H9 (cell line): ENCODE results near the gene TCN2. TPM values are rescaled to one million over a fixed set of nuclear protein-coding genes. Genes with fewer than 3 reads are reported as not detected.

Experiments
- DNase-seq: peaks from one replicate; pipeline ENCODE4 v3.0.0-alpha.2; 2017
- H2AFZ ChIP-seq: one replicate; pipeline ENCODE4 v1.6.1; 2013; ENCODE audit warnings: mild to moderate bottlenecking, low read length, control low read depth, moderate library complexity
- H2AK5ac ChIP-seq: 2 replicates; pipeline ENCODE4 v1.6.1; 2013; ENCODE audit warnings: low read length, control low read depth, mixed read lengths; ENCODE audit not compliant: insufficient read length
- H2BK120ac ChIP-seq: one replicate; pipeline ENCODE4 v1.6.1; 2013; ENCODE audit warnings: low read depth, mild to moderate bottlenecking, low read length, control low read depth, inconsistent platforms; ENCODE audit not compliant: poor library complexity, severe bottlenecking
- H2BK12ac ChIP-seq: 2 replicates; pipeline ENCODE4 v1.6.1; 2013; ENCODE audit warnings: low read length, control low read depth, mixed read lengths, low read depth; ENCODE audit not compliant: insufficient read length
- H2BK15ac ChIP-seq: 2 replicates; pipeline ENCODE4 v1.6.1; 2013; ENCODE audit warnings: low read depth, low read length, control low read depth
- H2BK20ac ChIP-seq: one replicate; pipeline ENCODE4 v1.6.1; 2013; ENCODE audit warnings: low read depth, mild to moderate bottlenecking, low read length, control low read depth, inconsistent platforms; ENCODE audit not compliant: poor library complexity, severe bottlenecking
- H2BK5ac ChIP-seq: 2 replicates; pipeline ENCODE4 v1.6.1; 2013; ENCODE audit warnings: low read length, control low read depth, mixed read lengths; ENCODE audit not compliant: insufficient read length
- H3K14ac ChIP-seq: 2 replicates; pipeline ENCODE4 v1.6.1; 2013; ENCODE audit warnings: low read length, control low read depth; ENCODE audit not compliant: insufficient read depth
- H3K18ac ChIP-seq: 2 replicates; pipeline ENCODE4 v1.6.1; 2013; ENCODE audit warnings: low read depth, mild to moderate bottlenecking, mixed read lengths, low read length, control low read depth; ENCODE audit not compliant: insufficient read length
- H3K23ac ChIP-seq: 2 replicates; pipeline ENCODE4 v1.6.1; 2013; ENCODE audit warnings: low read length, control low read depth, mixed read lengths, low read depth; ENCODE audit not compliant: insufficient read length
- H3K23me2 ChIP-seq: 2 replicates; pipeline ENCODE4 v1.6.1; 2013; ENCODE audit warnings: low read depth, mild to moderate bottlenecking, mixed read lengths, low read length, control low read depth; ENCODE audit not compliant: insufficient read length, poor library complexity, severe bottlenecking
- H3K27ac ChIP-seq: 2 replicates; pipeline ENCODE4 v1.5.1; 2013; ENCODE audit warnings: low read length, control low read depth, mixed read lengths, low read depth; ENCODE audit not compliant: insufficient read length
- H3K27me3 ChIP-seq: 2 replicates; pipeline ENCODE4 v1.6.1; 2013; ENCODE audit warnings: low read length, control low read depth, inconsistent platforms; ENCODE audit not compliant: insufficient read depth
- H3K4ac ChIP-seq: 2 replicates; pipeline ENCODE4 v1.6.1; 2013; ENCODE audit warnings: low read depth, mild to moderate bottlenecking, control low read depth, inconsistent platforms, low read length, moderate library complexity
- H3K4me1 ChIP-seq: 2 replicates; pipeline ENCODE4 v1.6.1; 2013; ENCODE audit warnings: low read length, control low read depth, inconsistent platforms; ENCODE audit not compliant: insufficient read depth
- H3K4me2 ChIP-seq: 2 replicates; pipeline ENCODE4 v1.6.1; 2013; ENCODE audit warnings: low read length, control low read depth, mixed read lengths; ENCODE audit not compliant: insufficient read length, insufficient read depth
- H3K56ac ChIP-seq: 2 replicates; pipeline ENCODE4 v1.6.1; 2013; ENCODE audit warnings: low read depth, mild to moderate bottlenecking, mixed read lengths, low read length, control low read depth; ENCODE audit not compliant: insufficient read length
- H3K79me1 ChIP-seq: 2 replicates; pipeline ENCODE4 v1.6.1; 2013; ENCODE audit warnings: low read depth, mild to moderate bottlenecking, moderate library complexity, low read length, control low read depth, inconsistent platforms; ENCODE audit not compliant: insufficient read depth, poor library complexity, severe bottlenecking
- H3K79me2 ChIP-seq: 2 replicates; pipeline ENCODE4 v1.6.1; 2013; ENCODE audit warnings: low read length, control low read depth, inconsistent platforms; ENCODE audit not compliant: insufficient read depth
- H3K9ac ChIP-seq: 2 replicates; pipeline ENCODE4 v1.6.1; 2013; ENCODE audit warnings: low read length, control low read depth, mixed read lengths; ENCODE audit not compliant: insufficient read length; ENCODE audit errors: extremely low read depth
- H3K9me3 ChIP-seq: one replicate; pipeline ENCODE4 v1.6.1; 2013; ENCODE audit warnings: low read depth, low read length, inconsistent platforms; ENCODE audit not compliant: control insufficient read depth
- H3T11ph ChIP-seq: one replicate; pipeline ENCODE4 v1.6.1; 2013; ENCODE audit warnings: mild to moderate bottlenecking, low read length, control low read depth, inconsistent platforms
- H4K20me1 ChIP-seq: one replicate; pipeline ENCODE4 v1.6.1; 2013; ENCODE audit not compliant: control insufficient read depth, insufficient read length, insufficient read depth
- H4K5ac ChIP-seq: 2 replicates; pipeline ENCODE4 v1.6.1; 2013; ENCODE audit warnings: low read depth, mild to moderate bottlenecking, mixed read lengths, low read length, control low read depth; ENCODE audit not compliant: insufficient read length
- H4K8ac ChIP-seq: replicated peaks from 2 replicates; pipeline ENCODE4 v1.6.1; 2013; ENCODE audit warnings: low read length, control low read depth, mixed read lengths, low read depth; ENCODE audit not compliant: insufficient read length
- H4K91ac ChIP-seq: 2 replicates; pipeline ENCODE4 v1.6.1; 2013; ENCODE audit warnings: low read depth, mild to moderate bottlenecking, moderate library complexity, mixed read lengths, low read length, control low read depth; ENCODE audit not compliant: insufficient read length
- H3K27ac Mint-ChIP-seq, 3 experiments: 2 replicates in 2 of 3; 3 replicates in 1 of 3; pipeline ENCODE4 v1.8.0; 2020 to 2021; ENCODE audit warnings: mixed read lengths in 3 of 3, mild to moderate bottlenecking in 1 of 3, moderate library complexity in 1 of 3
- H3K27me3 Mint-ChIP-seq: 2 replicates; pipeline ENCODE4 v1.8.0; 2021; ENCODE audit warnings: low read depth, mild to moderate bottlenecking, moderate library complexity, mixed read lengths
- H3K36me3 Mint-ChIP-seq, 3 experiments: 2 replicates in 2 of 3; 3 replicates in 1 of 3; pipeline ENCODE4 v1.8.0; 2020 to 2021; ENCODE audit warnings: low read depth in 3 of 3, mixed read lengths in 3 of 3; ENCODE audit not compliant: insufficient read depth in 1 of 3
- H3K4me1 Mint-ChIP-seq, 2 experiments: 2 replicates each; pipeline ENCODE4 v1.8.0; 2020; ENCODE audit warnings: mixed read lengths in 2 of 2
- H3K4me3 Mint-ChIP-seq, 2 experiments: 2 replicates in 1 of 2; 3 replicates in 1 of 2; pipeline ENCODE4 v1.8.0; 2020 to 2021; ENCODE audit warnings: mild to moderate bottlenecking in 2 of 2, mixed read lengths in 2 of 2, moderate library complexity in 1 of 2
- H3K9me3 Mint-ChIP-seq, 2 experiments: 2 replicates in 1 of 2; 3 replicates in 1 of 2; pipeline ENCODE4 v1.8.0; 2020; ENCODE audit warnings: mild to moderate bottlenecking in 2 of 2, mixed read lengths in 2 of 2, moderate library complexity in 1 of 2
- WGBS: extraction: QIAGEN DNeasy Blood & Tissue Kit; methylation state at CpG from one replicate; pipeline ENCODE4 v1.1.7; 2013; ENCODE audit warnings: missing lambda C conversion rate, low lambda C conversion rate, mixed read lengths; ENCODE audit not compliant: insufficient read length; ENCODE audit errors: extremely low coverage; 5-methylcytosine and 5-hydroxymethylcytosine counted together
- total RNA-seq: library from RNA; stranded (reverse); gene quantifications from 2 replicates; pipeline ENCODE4 v1.2.1, GENCODE V29; 2021
- TF ChIP-seq, protein P1 (sequence below): fragments of 200-600 bp; sonication (generic); conservative IDR thresholded peaks from 3 replicates; pipeline ENCODE4 v1.8.0; 2021; ENCODE audit warnings: antibody characterized with exemption, mild to moderate bottlenecking

Gene TCN2
- total RNA-seq, 1 experiment from 2014 or later = 42.2 TPM

GRCh38 chr22:30649430-30650007, 42.5 kb downstream of the TCN2 start:
- peak; percentile 43 for DNase-seq
- H3K4me1 Mint-ChIP-seq = peaks cover 28% of the 10 kb centered on the region in 2 experiments
- H3K4ac ChIP-seq = no peak overlapping the region
- no peak overlapping the region for H3K9ac ChIP-seq
- no peaks in the 10 kb centered on the region; the same call in 1 of the 2 replicates for H3K4me1 ChIP-seq
- H3K56ac ChIP-seq = no peak overlapping the region
- no peak overlapping the region for H3T11ph ChIP-seq
- no peaks in the 10 kb centered on the region for H4K20me1 ChIP-seq
- no peak overlapping the region for H2AK5ac ChIP-seq
- no peak overlapping the region for H3K18ac ChIP-seq
- H3K23ac ChIP-seq = no peak overlapping the region
- no peak overlapping the region for H3K27ac Mint-ChIP-seq
- H3K4me2 ChIP-seq = no peak overlapping the region
- H4K91ac ChIP-seq = no peak overlapping the region
- no peak overlapping the region for H2BK120ac ChIP-seq
- TF ChIP-seq, protein P1, sequence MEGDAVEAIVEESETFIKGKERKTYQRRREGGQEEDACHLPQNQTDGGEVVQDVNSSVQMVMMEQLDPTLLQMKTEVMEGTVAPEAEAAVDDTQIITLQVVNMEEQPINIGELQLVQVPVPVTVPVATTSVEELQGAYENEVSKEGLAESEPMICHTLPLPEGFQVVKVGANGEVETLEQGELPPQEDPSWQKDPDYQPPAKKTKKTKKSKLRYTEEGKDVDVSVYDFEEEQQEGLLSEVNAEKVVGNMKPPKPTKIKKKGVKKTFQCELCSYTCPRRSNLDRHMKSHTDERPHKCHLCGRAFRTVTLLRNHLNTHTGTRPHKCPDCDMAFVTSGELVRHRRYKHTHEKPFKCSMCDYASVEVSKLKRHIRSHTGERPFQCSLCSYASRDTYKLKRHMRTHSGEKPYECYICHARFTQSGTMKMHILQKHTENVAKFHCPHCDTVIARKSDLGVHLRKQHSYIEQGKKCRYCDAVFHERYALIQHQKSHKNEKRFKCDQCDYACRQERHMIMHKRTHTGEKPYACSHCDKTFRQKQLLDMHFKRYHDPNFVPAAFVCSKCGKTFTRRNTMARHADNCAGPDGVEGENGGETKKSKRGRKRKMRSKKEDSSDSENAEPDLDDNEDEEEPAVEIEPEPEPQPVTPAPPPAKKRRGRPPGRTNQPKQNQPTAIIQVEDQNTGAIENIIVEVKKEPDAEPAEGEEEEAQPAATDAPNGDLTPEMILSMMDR = no peak; the same call in 2 of the 3 replicates
- no CpG with 5 or more reads among the region's 7 CpGs for WGBS
- H2AFZ ChIP-seq = no peak overlapping the region
- H4K5ac ChIP-seq = no peak overlapping the region
- no peaks in the 10 kb centered on the region for H3K9me3 ChIP-seq
- H3K27me3 Mint-ChIP-seq = no peaks in the 10 kb centered on the region; the same call in 1 of the 2 replicates
- H2BK15ac ChIP-seq = no peak overlapping the region
- H3K27me3 ChIP-seq = no peaks in the 10 kb centered on the region
- no peak overlapping the region for H3K14ac ChIP-seq
- H3K23me2 ChIP-seq = no peaks in the 10 kb centered on the region
- H2BK5ac ChIP-seq = no peak overlapping the region
- H2BK20ac ChIP-seq = no peak overlapping the region
- no peak overlapping the region for H3K4me3 Mint-ChIP-seq
- no peak overlapping the region for H4K8ac ChIP-seq
- H3K79me1 ChIP-seq = no peaks in the 10 kb centered on the region
- H3K79me2 ChIP-seq = no peaks in the 10 kb centered on the region
- no peak overlapping the region for H2BK12ac ChIP-seq
- no peak overlapping the region for H3K27ac ChIP-seq
- peaks cover 3 to 10% (median 6%) of the 10 kb centered on the region in 3 experiments; a peak in 6 of 7 replicates for H3K36me3 Mint-ChIP-seq
- H3K9me3 Mint-ChIP-seq = no peaks in the 10 kb centered on the region
